ENCODE measurements around the gene TST. TPM values are rescaled to one million over a fixed set of nuclear protein-coding genes. Genes with fewer than 3 reads are reported as not detected.

The TST gene
- polyA plus RNA-seq, 3 donors: 17.3 to 41.7 (median 34.5) TPM

- no peak for DNase-seq
- Mint-ChIP-seq H3K9me3 (peaks cover 0 to 2% (median 0%) of the 10 kb centered on the region in 7 donors), H3K36me3 (no peaks in the 10 kb centered on the region), H3K4me3 (no peak overlapping the region), H3K27ac (no peak overlapping the region), H3K4me1 (peaks cover 19% of the 10 kb centered on the region), H3K27me3 (ENCODE audit: low read depth in 3 of 3) (peaks cover 12 to 24% (median 12%) of the 10 kb centered on the region in 3 donors)
- Histone ChIP-seq H3K79me2 (ENCODE audit: insufficient read depth, low read length) (no peaks in the 10 kb centered on the region), H4K20me1 (ENCODE audit: insufficient read depth, low read length) (no peaks in the 10 kb centered on the region), H3K4me2 (replicated peaks; ENCODE audit: extremely low read depth, low read length, poor library complexity, severe bottlenecking) (no peak overlapping the region), H3K4me1 (ENCODE audit: control insufficient read depth in 1 of 2, insufficient read depth in 2 of 2, low read length in 2 of 2) (peaks cover 11 to 21% of the 10 kb centered on the region in 2 donors), H3K36me3 (replicated peaks in 1 of 2; ENCODE audit: control insufficient read depth in 1 of 2, insufficient read depth in 2 of 2, low read length in 2 of 2) (no peaks in the 10 kb centered on the region), H3K9me3 (replicated peaks in 1 of 2; ENCODE audit: control insufficient read depth in 1 of 2, insufficient read depth in 1 of 2, low read length in 2 of 2) (no peaks in the 10 kb centered on the region), H3K27ac (ENCODE audit: low read depth in 1 of 2, low read length in 2 of 2) (no peak overlapping the region), H3K27me3 (ENCODE audit: control insufficient read depth in 2 of 2, insufficient read depth in 2 of 2, low read length in 2 of 2) (peaks cover 3 to 9% of the 10 kb centered on the region in 2 donors), H3K4me3 (replicated peaks in 1 of 3; ENCODE audit: low read depth in 2 of 3, low read length in 3 of 3) (no peak overlapping the region), H3K9ac (ENCODE audit: insufficient read depth, low read length, poor library complexity, severe bottlenecking) (no peak overlapping the region), H2AFZ (ENCODE audit: insufficient read depth, low read depth, low read length, poor library complexity, severe bottlenecking) (no peak overlapping the region)
- intact Hi-C loops (cut with micrococcal nuclease): no loop called here
- TF ChIP-seq CTCF (IDR thresholded peaks at IDR 0.05): no peak
Observed at GRCh38 chr22:36964106-36964505, 55.1 kb downstream of the TST start.

DNA sequence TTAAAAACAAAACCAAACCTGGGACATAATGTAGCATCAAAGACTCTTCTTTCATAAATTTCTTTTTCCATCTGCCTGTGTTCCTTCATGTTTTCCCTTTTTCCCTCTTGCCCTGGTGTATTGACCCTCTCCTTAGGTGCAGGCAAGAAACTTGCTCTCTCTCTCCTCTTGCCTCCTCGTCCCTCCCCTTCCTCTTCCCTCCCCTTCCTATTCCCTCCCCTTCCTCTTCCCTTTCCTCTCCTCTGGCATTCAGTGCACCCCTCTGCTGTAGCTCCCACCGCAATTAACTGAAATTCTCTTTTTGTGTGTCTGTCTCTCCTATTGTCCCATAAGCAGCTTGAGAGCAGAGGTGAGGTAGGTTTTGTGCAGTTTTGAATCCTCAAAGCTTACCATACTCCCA, 55.9 kb downstream of the TST start:
- TF ChIP-seq CTCF (IDR thresholded peaks at IDR 0.05): no peak
- Histone ChIP-seq H4K20me1 (ENCODE audit: insufficient read depth, low read length) (no peaks in the 10 kb centered on the region), H3K27ac (ENCODE audit: low read depth in 1 of 2, low read length in 2 of 2) (no peak overlapping the region), H3K4me2 (replicated peaks; ENCODE audit: extremely low read depth, low read length, poor library complexity, severe bottlenecking) (no peak overlapping the region), H3K9ac (ENCODE audit: insufficient read depth, low read length, poor library complexity, severe bottlenecking) (no peak overlapping the region), H3K4me1 (ENCODE audit: control insufficient read depth in 1 of 2, insufficient read depth in 2 of 2, low read length in 2 of 2) (peaks cover 11 to 21% of the 10 kb centered on the region in 2 donors), H3K9me3 (replicated peaks in 1 of 2; ENCODE audit: control insufficient read depth in 1 of 2, insufficient read depth in 1 of 2, low read length in 2 of 2) (no peaks in the 10 kb centered on the region), H3K79me2 (ENCODE audit: insufficient read depth, low read length) (no peaks in the 10 kb centered on the region), H3K27me3 (ENCODE audit: control insufficient read depth in 2 of 2, insufficient read depth in 2 of 2, low read length in 2 of 2) (peaks cover 3 to 9% of the 10 kb centered on the region in 2 donors), H3K4me3 (replicated peaks in 1 of 3; ENCODE audit: low read depth in 2 of 3, low read length in 3 of 3) (no peak overlapping the region), H3K36me3 (replicated peaks in 1 of 2; ENCODE audit: control insufficient read depth in 1 of 2, insufficient read depth in 2 of 2, low read length in 2 of 2) (no peaks in the 10 kb centered on the region), H2AFZ (ENCODE audit: insufficient read depth, low read depth, low read length, poor library complexity, severe bottlenecking) (no peak overlapping the region)
- intact Hi-C loops (cut with micrococcal nuclease): no loop called here
- Mint-ChIP-seq H3K27me3 (ENCODE audit: low read depth in 3 of 3) (peaks cover 12 to 23% (median 12%) of the 10 kb centered on the region in 3 donors), H3K4me1 (peaks cover 19% of the 10 kb centered on the region), H3K9me3 (peaks cover 0 to 3% (median 0%) of the 10 kb centered on the region in 7 donors), H3K27ac (peak overlapping the region in 1 of 7 donors; percentile 16), H3K4me3 (no peak overlapping the region), H3K36me3 (no peaks in the 10 kb centered on the region)
- no peak for DNase-seq
- WGBS (ENCODE audit: insufficient coverage): 17% methylated on average over 1 of the region's 2 CpGs

Data from CD14-positive monocyte (primary cell).